Measurements from ENCODE around the gene TFRC.

GRCh38 chr3:196049653-196050052 lies 32.2 kb downstream of the TFRC start:
- TF ChIP-seq, protein P1, sequence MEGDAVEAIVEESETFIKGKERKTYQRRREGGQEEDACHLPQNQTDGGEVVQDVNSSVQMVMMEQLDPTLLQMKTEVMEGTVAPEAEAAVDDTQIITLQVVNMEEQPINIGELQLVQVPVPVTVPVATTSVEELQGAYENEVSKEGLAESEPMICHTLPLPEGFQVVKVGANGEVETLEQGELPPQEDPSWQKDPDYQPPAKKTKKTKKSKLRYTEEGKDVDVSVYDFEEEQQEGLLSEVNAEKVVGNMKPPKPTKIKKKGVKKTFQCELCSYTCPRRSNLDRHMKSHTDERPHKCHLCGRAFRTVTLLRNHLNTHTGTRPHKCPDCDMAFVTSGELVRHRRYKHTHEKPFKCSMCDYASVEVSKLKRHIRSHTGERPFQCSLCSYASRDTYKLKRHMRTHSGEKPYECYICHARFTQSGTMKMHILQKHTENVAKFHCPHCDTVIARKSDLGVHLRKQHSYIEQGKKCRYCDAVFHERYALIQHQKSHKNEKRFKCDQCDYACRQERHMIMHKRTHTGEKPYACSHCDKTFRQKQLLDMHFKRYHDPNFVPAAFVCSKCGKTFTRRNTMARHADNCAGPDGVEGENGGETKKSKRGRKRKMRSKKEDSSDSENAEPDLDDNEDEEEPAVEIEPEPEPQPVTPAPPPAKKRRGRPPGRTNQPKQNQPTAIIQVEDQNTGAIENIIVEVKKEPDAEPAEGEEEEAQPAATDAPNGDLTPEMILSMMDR (IDR thresholded peaks at IDR 0.05), result no peak
- no peak for TF ChIP-seq POLR2A (IDR thresholded peaks at IDR 0.05)
